HL-60 (cell line): Measurements from ENCODE around the gene IL11RA.

ENCODE experiments used
- POLR2AphosphoS5 ChIP-seq: IDR thresholded peaks from 2 replicates; pipeline ENCODE4 v1.6.1; 2012; ENCODE audit warnings: low read depth
- TF ChIP-seq, protein P1 (sequence below): IDR thresholded peaks from one replicate; pipeline ENCODE4 v1.5.1; 2011; ENCODE audit warnings: low read length, control low read depth, inconsistent platforms; ENCODE audit not compliant: insufficient read depth
- TF ChIP-seq, protein P2 (sequence below): IDR thresholded peaks from 2 replicates; pipeline ENCODE4 v1.6.1; 2012; ENCODE audit warnings: low read depth; ENCODE audit not compliant: insufficient replicate concordance

DNA sequence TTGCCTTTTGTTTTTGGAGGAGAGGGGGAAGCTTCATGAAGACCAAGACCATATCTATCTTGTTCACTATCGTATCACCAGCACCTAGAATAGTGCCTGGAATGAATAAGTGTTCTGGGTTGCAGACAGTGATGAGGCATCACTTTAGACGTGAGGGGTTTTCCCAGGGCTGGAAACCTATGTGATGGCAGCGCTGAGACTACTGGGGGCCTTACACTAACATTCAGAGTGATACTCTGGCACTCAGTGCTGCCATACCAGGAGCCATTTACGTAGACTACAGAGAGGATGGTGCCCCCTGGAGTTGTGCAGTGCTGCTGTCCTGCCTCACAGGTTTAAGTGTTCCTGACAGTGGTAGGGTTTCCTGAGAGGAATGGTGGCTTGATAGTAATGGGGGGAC is 32.2 kb downstream of the IL11RA start:
- TF ChIP-seq, protein P1, sequence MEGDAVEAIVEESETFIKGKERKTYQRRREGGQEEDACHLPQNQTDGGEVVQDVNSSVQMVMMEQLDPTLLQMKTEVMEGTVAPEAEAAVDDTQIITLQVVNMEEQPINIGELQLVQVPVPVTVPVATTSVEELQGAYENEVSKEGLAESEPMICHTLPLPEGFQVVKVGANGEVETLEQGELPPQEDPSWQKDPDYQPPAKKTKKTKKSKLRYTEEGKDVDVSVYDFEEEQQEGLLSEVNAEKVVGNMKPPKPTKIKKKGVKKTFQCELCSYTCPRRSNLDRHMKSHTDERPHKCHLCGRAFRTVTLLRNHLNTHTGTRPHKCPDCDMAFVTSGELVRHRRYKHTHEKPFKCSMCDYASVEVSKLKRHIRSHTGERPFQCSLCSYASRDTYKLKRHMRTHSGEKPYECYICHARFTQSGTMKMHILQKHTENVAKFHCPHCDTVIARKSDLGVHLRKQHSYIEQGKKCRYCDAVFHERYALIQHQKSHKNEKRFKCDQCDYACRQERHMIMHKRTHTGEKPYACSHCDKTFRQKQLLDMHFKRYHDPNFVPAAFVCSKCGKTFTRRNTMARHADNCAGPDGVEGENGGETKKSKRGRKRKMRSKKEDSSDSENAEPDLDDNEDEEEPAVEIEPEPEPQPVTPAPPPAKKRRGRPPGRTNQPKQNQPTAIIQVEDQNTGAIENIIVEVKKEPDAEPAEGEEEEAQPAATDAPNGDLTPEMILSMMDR, result no peak
- TF ChIP-seq, protein P2, sequence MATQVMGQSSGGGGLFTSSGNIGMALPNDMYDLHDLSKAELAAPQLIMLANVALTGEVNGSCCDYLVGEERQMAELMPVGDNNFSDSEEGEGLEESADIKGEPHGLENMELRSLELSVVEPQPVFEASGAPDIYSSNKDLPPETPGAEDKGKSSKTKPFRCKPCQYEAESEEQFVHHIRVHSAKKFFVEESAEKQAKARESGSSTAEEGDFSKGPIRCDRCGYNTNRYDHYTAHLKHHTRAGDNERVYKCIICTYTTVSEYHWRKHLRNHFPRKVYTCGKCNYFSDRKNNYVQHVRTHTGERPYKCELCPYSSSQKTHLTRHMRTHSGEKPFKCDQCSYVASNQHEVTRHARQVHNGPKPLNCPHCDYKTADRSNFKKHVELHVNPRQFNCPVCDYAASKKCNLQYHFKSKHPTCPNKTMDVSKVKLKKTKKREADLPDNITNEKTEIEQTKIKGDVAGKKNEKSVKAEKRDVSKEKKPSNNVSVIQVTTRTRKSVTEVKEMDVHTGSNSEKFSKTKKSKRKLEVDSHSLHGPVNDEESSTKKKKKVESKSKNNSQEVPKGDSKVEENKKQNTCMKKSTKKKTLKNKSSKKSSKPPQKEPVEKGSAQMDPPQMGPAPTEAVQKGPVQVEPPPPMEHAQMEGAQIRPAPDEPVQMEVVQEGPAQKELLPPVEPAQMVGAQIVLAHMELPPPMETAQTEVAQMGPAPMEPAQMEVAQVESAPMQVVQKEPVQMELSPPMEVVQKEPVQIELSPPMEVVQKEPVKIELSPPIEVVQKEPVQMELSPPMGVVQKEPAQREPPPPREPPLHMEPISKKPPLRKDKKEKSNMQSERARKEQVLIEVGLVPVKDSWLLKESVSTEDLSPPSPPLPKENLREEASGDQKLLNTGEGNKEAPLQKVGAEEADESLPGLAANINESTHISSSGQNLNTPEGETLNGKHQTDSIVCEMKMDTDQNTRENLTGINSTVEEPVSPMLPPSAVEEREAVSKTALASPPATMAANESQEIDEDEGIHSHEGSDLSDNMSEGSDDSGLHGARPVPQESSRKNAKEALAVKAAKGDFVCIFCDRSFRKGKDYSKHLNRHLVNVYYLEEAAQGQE, result no peak
- TF ChIP-seq POLR2AphosphoS5, result no peak
